HG03521 (cell line): ENCODE data around the gene ADGRA3.

ENCODE experiments used
- ATAC-seq: cut with Tn5 transposase; IDR thresholded peaks from one replicate; pipeline ENCODE4 v1.9.1; 2021; ENCODE audit warnings: mild to moderate bottlenecking, moderate library complexity; ENCODE audit not compliant: unreplicated experiment

The ADGRA3 gene

GRCh38 chr4:22515888-22516541 lies at the start of gene ADGRA3:
TSS of gene ADGRA3 (minus strand) at chr4:22516066. CDS start at chr4:22515784, 282 bp downstream.
- peak; percentile 31 for ATAC-seq

GRCh38 chr4:22556495-22556894 lies 40.6 kb upstream of the ADGRA3 start:
- ATAC-seq: no peak

GRCh38 chr4:22554670-22555069 lies 38.8 kb upstream of the ADGRA3 start:
- no peak for ATAC-seq

- ATAC-seq: no peak
Measured at GRCh38 chr4:22553560-22553959, 37.7 kb upstream of the ADGRA3 start.

- no peak for ATAC-seq
Measured at GRCh38 chr4:22552812-22553211, 36.9 kb upstream of the ADGRA3 start.

GRCh38 chr4:22551550-22551949 lies 35.7 kb upstream of the ADGRA3 start:
- no peak for ATAC-seq

- ATAC-seq: no peak
Measured at GRCh38 chr4:22546299-22546698, 30.4 kb upstream of the ADGRA3 start.

GRCh38 chr4:22539251-22539650 lies 23.4 kb upstream of the ADGRA3 start:
- no peak for ATAC-seq

GRCh38 chr4:22537864-22538263 lies 22.0 kb upstream of the ADGRA3 start:
- no peak for ATAC-seq

- no peak for ATAC-seq
Measured at GRCh38 chr4:22534374-22534773, 18.5 kb upstream of the ADGRA3 start.

GRCh38 chr4:22532896-22533295 lies 17.0 kb upstream of the ADGRA3 start:
- ATAC-seq: no peak

- no peak for ATAC-seq
Measured at GRCh38 chr4:22532117-22532516, 16.3 kb upstream of the ADGRA3 start.

- ATAC-seq: no peak
Measured at GRCh38 chr4:22531311-22532019, 15.6 kb upstream of the ADGRA3 start.

- ATAC-seq: no peak
Measured at GRCh38 chr4:22524895-22525294, 9.0 kb upstream of the ADGRA3 start.

GRCh38 chr4:22522706-22523501 lies 7.0 kb upstream of the ADGRA3 start:
- ATAC-seq: no peak

- ATAC-seq: no peak
Measured at GRCh38 chr4:22522206-22522605, 6.3 kb upstream of the ADGRA3 start.

GRCh38 chr4:22521240-22521639 lies 5.4 kb upstream of the ADGRA3 start:
- no peak for ATAC-seq

- peak; percentile 50 for ATAC-seq
Measured at GRCh38 chr4:22515145-22515887, 550 bp downstream of the ADGRA3 start.

- no peak for ATAC-seq
Measured at GRCh38 chr4:22514481-22514880, 1.4 kb downstream of the ADGRA3 start.

GRCh38 chr4:22514001-22514400 lies 1.9 kb downstream of the ADGRA3 start:
- no peak for ATAC-seq

- ATAC-seq: no peak
Measured at GRCh38 chr4:22512306-22512705, 3.6 kb downstream of the ADGRA3 start.
